CD4-positive, alpha-beta T cell (primary cell): ENCODE data around the gene ALDH2. TPM values are rescaled to one million over a fixed set of nuclear protein-coding genes. Genes with fewer than 3 reads are reported as not detected.

Experiments used
- ATAC-seq: fragments of 200-7000 bp; cut with Tn5 transposase; one replicate; pipeline ENCODE4 v1.10.0; 2022; ENCODE audit warnings: mild to moderate bottlenecking; ENCODE audit not compliant: poor library complexity
- CTCF ChIA-PET: fragments of 350-600 bp; sonication (Branson Sonifier 250); formaldehyde crosslinking; loops from one replicate; lab custom pipeline; 2021; ENCODE audit warnings: antibody characterized with exemption, inconsistent platforms; lab: Charles Lee
- POLR2A ChIA-PET: fragments of 350-600 bp; sonication (Branson Sonifier 250); formaldehyde crosslinking; loops from one replicate; lab custom pipeline; 2021; ENCODE audit warnings: antibody characterized with exemption, inconsistent platforms; lab: Charles Lee
- DNase-seq, 14 experiments: peaks; one replicate each; pipeline ENCODE4 v3.0.0-alpha.2; 2013 to 2020; ENCODE audit warnings: mixed read lengths in 2 of 14
- H3K27ac ChIP-seq, 2 donors: one replicate each; pipeline versions ENCODE4 v1.5.1 to v1.7.0; 2013; ENCODE audit warnings: low read length in 2 of 2, low read depth in 1 of 2, mild to moderate bottlenecking in 1 of 2
- H3K27me3 ChIP-seq, 2 experiments: 1 replicate in 1 of 2; 2 replicates in 1 of 2; pipeline versions ENCODE4 v1.6.1 to v1.7.0; 2013; ENCODE audit warnings: low read length in 2 of 2, control low read depth in 1 of 2, mild to moderate bottlenecking in 1 of 2, moderate library complexity in 1 of 2; ENCODE audit not compliant: insufficient read depth in 2 of 2, control insufficient read depth in 1 of 2
- H3K36me3 ChIP-seq: one replicate; pipeline ENCODE4 v1.6.1; 2013; ENCODE audit warnings: low read length, control low read depth; ENCODE audit not compliant: insufficient read depth
- H3K4me1 ChIP-seq: one replicate; pipeline ENCODE4 v1.6.1; 2013; ENCODE audit warnings: low read length, control low read depth; ENCODE audit not compliant: insufficient read depth
- H3K4me3 ChIP-seq: one replicate; pipeline ENCODE4 v1.5.1; 2013; ENCODE audit warnings: mild to moderate bottlenecking, low read length, moderate library complexity
- H3K9me3 ChIP-seq, 2 experiments: 1 replicate in 1 of 2; 2 replicates in 1 of 2; pipeline versions ENCODE4 v1.6.1 to v1.7.0; 2013; ENCODE audit warnings: low read length in 2 of 2, mild to moderate bottlenecking in 2 of 2, control low read depth in 1 of 2, moderate library complexity in 1 of 2; ENCODE audit not compliant: control insufficient read depth in 1 of 2, insufficient read depth in 1 of 2
- H3K27ac Mint-ChIP-seq: one replicate; pipeline ENCODE4 v1.8.0; 2020; ENCODE audit warnings: mixed read lengths
- H3K27me3 Mint-ChIP-seq: one replicate; pipeline ENCODE4 v1.8.0; 2021; ENCODE audit warnings: mixed read lengths
- H3K36me3 Mint-ChIP-seq: one replicate; pipeline ENCODE4 v1.8.0; 2021; ENCODE audit warnings: low read depth, mixed read lengths
- H3K4me1 Mint-ChIP-seq: one replicate; pipeline ENCODE4 v1.8.0; 2021; ENCODE audit warnings: low read depth, mixed read lengths
- H3K4me3 Mint-ChIP-seq: one replicate; pipeline ENCODE4 v1.8.0; 2020; ENCODE audit warnings: mild to moderate bottlenecking, mixed read lengths
- H3K9me3 Mint-ChIP-seq: one replicate; pipeline ENCODE4 v1.8.0; 2020; ENCODE audit warnings: mixed read lengths
- intact Hi-C, 2 experiments: fragments of 100-400 bp; cut with DNase I in 1 of 2; cut with micrococcal nuclease in 1 of 2; formaldehyde crosslinking; loops; one replicate each; pipeline versions ENCODE4 v1.15.1 to v1.9.0; 2023 to 2025; cut with DNase I, micrococcal nuclease
- total RNA-seq, 174 experiments: library from RNA in 2 of 174; stranded (reverse) in 2 of 174; gene quantifications; one replicate each; pipeline ENCODE4 v1.2.3 and lab custom pipeline; 2021 to 2026
- TF ChIP-seq, protein P1 (sequence below): fragments of 200-600 bp; IDR thresholded peaks from one replicate; pipeline ENCODE4 v1.8.0; 2022; ENCODE audit warnings: antibody characterized with exemption, mild to moderate bottlenecking

The ALDH2 gene
- total RNA-seq, 2 experiments from 2014 or later: 2.0 to 2.1 TPM

DNA sequence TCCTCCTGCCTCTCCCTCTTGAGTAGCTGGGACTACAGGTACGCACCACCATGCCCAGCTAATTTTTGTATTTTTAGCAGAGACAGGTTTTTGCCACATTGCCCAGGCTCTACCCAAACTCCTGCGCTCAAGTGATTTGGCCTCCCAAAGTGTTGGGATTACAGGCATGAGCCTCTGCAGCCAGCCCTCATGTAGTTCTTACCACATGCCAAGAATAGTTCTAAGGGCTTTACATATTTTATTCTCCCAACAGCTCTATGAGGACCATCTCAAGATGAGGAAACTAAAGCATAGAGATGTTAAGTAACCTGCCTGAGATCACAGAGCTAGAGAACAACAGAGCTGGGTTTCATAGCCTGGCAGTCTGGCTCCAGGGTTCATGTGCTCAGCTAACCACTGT lies 37.9 kb upstream of the ALDH2 start:
- Histone ChIP-seq H3K27ac (no peak overlapping the region), H3K27me3 (no peaks in the 10 kb centered on the region), H3K36me3 (peaks cover 21% of the 10 kb centered on the region), H3K4me1 (no peaks in the 10 kb centered on the region), H3K4me3 (no peak overlapping the region), H3K9me3 (no peaks in the 10 kb centered on the region)
- DNase-seq (no peak), ATAC-seq (no peak)
- ChIA-PET CTCF (no interaction called here), POLR2A (no interaction called here)
- Mint-ChIP-seq H3K4me3 (no peak overlapping the region), H3K36me3 (peaks cover 68% of the 10 kb centered on the region), H3K27ac (no peak overlapping the region), H3K9me3 (no peaks in the 10 kb centered on the region), H3K27me3 (no peaks in the 10 kb centered on the region), H3K4me1 (no peaks in the 10 kb centered on the region)
- TF ChIP-seq, protein P1, sequence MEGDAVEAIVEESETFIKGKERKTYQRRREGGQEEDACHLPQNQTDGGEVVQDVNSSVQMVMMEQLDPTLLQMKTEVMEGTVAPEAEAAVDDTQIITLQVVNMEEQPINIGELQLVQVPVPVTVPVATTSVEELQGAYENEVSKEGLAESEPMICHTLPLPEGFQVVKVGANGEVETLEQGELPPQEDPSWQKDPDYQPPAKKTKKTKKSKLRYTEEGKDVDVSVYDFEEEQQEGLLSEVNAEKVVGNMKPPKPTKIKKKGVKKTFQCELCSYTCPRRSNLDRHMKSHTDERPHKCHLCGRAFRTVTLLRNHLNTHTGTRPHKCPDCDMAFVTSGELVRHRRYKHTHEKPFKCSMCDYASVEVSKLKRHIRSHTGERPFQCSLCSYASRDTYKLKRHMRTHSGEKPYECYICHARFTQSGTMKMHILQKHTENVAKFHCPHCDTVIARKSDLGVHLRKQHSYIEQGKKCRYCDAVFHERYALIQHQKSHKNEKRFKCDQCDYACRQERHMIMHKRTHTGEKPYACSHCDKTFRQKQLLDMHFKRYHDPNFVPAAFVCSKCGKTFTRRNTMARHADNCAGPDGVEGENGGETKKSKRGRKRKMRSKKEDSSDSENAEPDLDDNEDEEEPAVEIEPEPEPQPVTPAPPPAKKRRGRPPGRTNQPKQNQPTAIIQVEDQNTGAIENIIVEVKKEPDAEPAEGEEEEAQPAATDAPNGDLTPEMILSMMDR: no peak
- intact Hi-C loops: no loop called here

DNA sequence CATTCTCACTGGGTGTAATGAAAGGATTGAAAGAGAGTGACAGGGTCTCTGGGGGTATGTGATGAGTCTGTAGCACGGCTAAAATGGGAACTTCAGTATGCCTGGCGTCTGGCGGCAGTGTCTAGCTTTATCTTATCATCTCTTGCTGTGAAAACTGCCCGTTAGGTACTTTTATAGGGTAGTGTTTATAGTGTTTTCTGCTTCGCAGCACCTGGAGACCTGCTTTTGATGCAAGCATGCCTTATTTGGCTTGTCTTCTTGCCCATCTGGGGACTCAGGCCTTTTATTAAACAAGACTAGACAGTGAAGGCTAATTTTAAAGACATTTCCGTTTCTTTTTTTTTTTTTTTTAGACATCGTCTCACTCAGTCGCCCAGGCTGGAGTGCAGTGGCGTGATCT lies 36.3 kb upstream of the ALDH2 start:
- Histone ChIP-seq H3K4me3 (no peak overlapping the region), H3K36me3 (peaks cover 24% of the 10 kb centered on the region), H3K9me3 (no peaks in the 10 kb centered on the region), H3K27ac (no peak overlapping the region), H3K27me3 (no peaks in the 10 kb centered on the region), H3K4me1 (no peaks in the 10 kb centered on the region)
- Mint-ChIP-seq H3K4me1 (no peaks in the 10 kb centered on the region), H3K4me3 (no peak overlapping the region), H3K36me3 (peaks cover 70% of the 10 kb centered on the region), H3K9me3 (no peaks in the 10 kb centered on the region), H3K27ac (no peak overlapping the region), H3K27me3 (no peaks in the 10 kb centered on the region)
- intact Hi-C loops: no loop called here
- no peak for ATAC-seq
- ChIA-PET CTCF (no interaction called here), POLR2A (no interaction called here)
- DNase-seq: no peak
- TF ChIP-seq, protein P1: no peak

DNA sequence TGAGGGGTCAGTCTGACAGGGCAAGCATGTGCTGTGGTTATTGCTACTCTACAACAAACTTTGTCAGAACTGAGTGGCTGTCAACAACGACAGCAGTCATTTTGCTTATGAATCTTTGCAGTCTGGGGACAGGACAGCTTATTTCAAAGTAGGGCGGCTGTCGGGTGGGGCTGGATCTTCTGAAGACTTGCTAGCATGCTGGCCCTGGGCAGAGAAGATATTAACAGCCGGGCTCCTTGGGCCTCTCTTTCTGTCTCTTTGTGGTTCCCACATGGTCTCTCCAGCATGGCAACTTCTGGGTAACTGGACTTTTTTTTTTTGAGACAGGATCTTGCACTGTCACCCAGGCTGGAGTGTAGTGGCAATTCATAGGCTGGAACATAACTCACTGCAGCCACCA lies 33.9 kb upstream of the ALDH2 start:
- H3K27me3 Mint-ChIP-seq: no peaks in the 10 kb centered on the region
- ATAC-seq: no peak
- no peak for DNase-seq
- Histone ChIP-seq H3K27me3 (no peaks in the 10 kb centered on the region), H3K27ac (no peak overlapping the region), H3K9me3 (no peaks in the 10 kb centered on the region), H3K36me3 (peaks cover 33% of the 10 kb centered on the region), H3K4me3 (no peak overlapping the region), H3K4me1 (no peaks in the 10 kb centered on the region)
- no peak overlapping the region for H3K27ac Mint-ChIP-seq
- TF ChIP-seq, protein P1: no peak
- H3K4me3 Mint-ChIP-seq: no peak overlapping the region
- H3K9me3 Mint-ChIP-seq: no peaks in the 10 kb centered on the region
- peaks cover 75% of the 10 kb centered on the region for H3K36me3 Mint-ChIP-seq
- ChIA-PET CTCF (interaction anchor here (0.7 kb wide), 1 partner anchor 73 kb away, joined by 3 read pairs; no protein-coding TSS in a partner anchor), POLR2A (no interaction called here)
- intact Hi-C loops: no loop called here
- H3K4me1 Mint-ChIP-seq: no peaks in the 10 kb centered on the region
